SK-N-SH (cell line): ENCODE measurements around the gene KRTAP12-2.

Experiments
- POLR2AphosphoS5 ChIP-seq: IDR thresholded peaks from 2 replicates; pipeline ENCODE4 v1.6.1; 2012; ENCODE audit warnings: low read depth, low read length
- RAD21 ChIP-seq: IDR thresholded peaks from 2 replicates; pipeline ENCODE4 v1.6.1; 2012; ENCODE audit warnings: mild to moderate bottlenecking, low read length
- TF ChIP-seq, protein P1 (sequence below): fragments of 200-600 bp; sonication (generic); IDR thresholded peaks from 2 replicates; pipeline ENCODE4 v1.6.1; 2017; ENCODE audit warnings: antibody characterized with exemption, mild to moderate bottlenecking, moderate library complexity

GRCh38 chr21:44684077-44684476 is 17.4 kb upstream of the KRTAP12-2 start:
- TF ChIP-seq POLR2AphosphoS5 (no peak), RAD21 (no peak)
- TF ChIP-seq, protein P1, sequence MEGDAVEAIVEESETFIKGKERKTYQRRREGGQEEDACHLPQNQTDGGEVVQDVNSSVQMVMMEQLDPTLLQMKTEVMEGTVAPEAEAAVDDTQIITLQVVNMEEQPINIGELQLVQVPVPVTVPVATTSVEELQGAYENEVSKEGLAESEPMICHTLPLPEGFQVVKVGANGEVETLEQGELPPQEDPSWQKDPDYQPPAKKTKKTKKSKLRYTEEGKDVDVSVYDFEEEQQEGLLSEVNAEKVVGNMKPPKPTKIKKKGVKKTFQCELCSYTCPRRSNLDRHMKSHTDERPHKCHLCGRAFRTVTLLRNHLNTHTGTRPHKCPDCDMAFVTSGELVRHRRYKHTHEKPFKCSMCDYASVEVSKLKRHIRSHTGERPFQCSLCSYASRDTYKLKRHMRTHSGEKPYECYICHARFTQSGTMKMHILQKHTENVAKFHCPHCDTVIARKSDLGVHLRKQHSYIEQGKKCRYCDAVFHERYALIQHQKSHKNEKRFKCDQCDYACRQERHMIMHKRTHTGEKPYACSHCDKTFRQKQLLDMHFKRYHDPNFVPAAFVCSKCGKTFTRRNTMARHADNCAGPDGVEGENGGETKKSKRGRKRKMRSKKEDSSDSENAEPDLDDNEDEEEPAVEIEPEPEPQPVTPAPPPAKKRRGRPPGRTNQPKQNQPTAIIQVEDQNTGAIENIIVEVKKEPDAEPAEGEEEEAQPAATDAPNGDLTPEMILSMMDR: no peak
